Measurements from ENCODE around the gene FCRL4. TPM values are rescaled to one million over a fixed set of nuclear protein-coding genes. Genes with fewer than 3 reads are reported as not detected.

The FCRL4 gene
- total and polyA plus RNA-seq, 3 donors from 2014 or later: 0.08 to 0.12 TPM; not detected in 1

DNA sequence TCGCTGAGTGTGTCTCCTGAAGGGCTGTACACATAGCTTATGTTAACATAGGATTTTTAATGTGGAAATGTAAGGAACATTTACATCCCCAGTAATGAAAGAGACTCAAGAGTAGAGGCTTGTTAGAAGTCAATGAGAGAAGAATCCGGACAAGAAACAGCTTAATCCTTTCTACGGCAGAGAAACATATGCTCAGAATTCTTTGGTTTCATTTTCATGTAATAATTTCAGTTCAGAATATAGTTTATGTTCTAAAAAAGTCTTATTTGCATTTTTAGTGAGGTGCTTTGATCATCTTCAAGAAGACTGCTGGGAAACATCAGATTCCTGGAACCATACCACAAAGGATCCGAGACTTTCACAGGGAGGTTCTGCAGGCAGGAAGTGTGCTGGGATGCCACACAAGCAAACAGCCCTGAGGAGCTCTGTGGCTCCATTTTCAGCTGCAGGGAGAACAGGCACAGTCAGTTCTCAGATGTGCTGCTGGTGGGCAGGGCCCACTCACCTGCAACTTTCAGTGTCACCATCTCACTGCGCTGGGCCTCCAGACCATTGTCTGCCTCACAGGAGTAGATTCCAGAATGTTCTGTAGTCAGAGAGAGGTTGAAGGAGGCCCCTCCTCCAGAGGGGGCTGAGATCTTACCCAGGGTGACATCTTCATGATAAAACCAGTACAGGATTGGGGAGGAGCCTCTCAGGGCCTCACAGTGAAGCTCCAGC lies 74.0 kb downstream of the FCRL4 start:
- Histone ChIP-seq H3K9me3 (no peaks in the 10 kb centered on the region), H3K36me3 (ENCODE audit: low read depth, missing control alignments) (no peaks in the 10 kb centered on the region), H3K4me1 (no peaks in the 10 kb centered on the region), H3K4me3 (no peak overlapping the region), H3K27me3 (no peaks in the 10 kb centered on the region), H3K27ac (no peak overlapping the region)
- no peak for DNase-seq
- TF ChIP-seq CTCF (IDR thresholded peaks at IDR 0.05) (no peak), POLR2A (IDR thresholded peaks at IDR 0.05) (no peak)
- intact Hi-C loops (cut with DNase I; ENCODE audit: low total_unique reads): no loop called here
- WGBS, 2 donors: 78 to 87% methylated on average over 5 of the region's 5 CpGs

Other genes starting within 250 kb of the FCRL4 start
- gene FCRL5, start 45.6 kb downstream of the FCRL4 start, total RNA-seq: 1 to 10 TPM; 1.1 to 1.6 TPM
- gene FCRL5, start 45.6 kb downstream of the FCRL4 start, polyA plus RNA-seq (ENCODE audit: insufficient read depth, low read depth, low replicate concordance): 3.9 TPM
- under 1 TPM; 0.19 to 0.47 TPM for gene FCRL3, start 102.7 kb upstream of the FCRL4 start, total RNA-seq
- gene FCRL3, start 102.7 kb upstream of the FCRL4 start, polyA plus RNA-seq (ENCODE audit: insufficient read depth, low read depth, low replicate concordance): 0.86 TPM
- under 1 TPM; 0.16 to 0.19 TPM for gene FCRL2, start 179.0 kb upstream of the FCRL4 start, total RNA-seq
- gene FCRL2, start 179.0 kb upstream of the FCRL4 start, polyA plus RNA-seq (ENCODE audit: insufficient read depth, low read depth, low replicate concordance): 0.36 TPM
- under 1 TPM in 1 of 2 donors, not detected in 1; 0.37 TPM for gene FCRL1, start 222.0 kb upstream of the FCRL4 start, total RNA-seq
- gene FCRL1, start 222.0 kb upstream of the FCRL4 start, polyA plus RNA-seq (ENCODE audit: insufficient read depth, low read depth, low replicate concordance): 0.80 TPM
- under 1 TPM in 1 of 2 donors, not detected in 1; 0.25 TPM for gene CD5L, start 243.7 kb upstream of the FCRL4 start, total RNA-seq
- gene CD5L, start 243.7 kb upstream of the FCRL4 start, polyA plus RNA-seq (ENCODE audit: insufficient read depth, low read depth, low replicate concordance): 0.22 TPM

Data from testis (tissue), 3 donors.